GM21786 (cell line): ENCODE results near the gene CFAP61.

ENCODE experiments used
- ATAC-seq: cut with Tn5 transposase; IDR thresholded peaks from one replicate; pipeline ENCODE4 v1.9.1; 2021; ENCODE audit not compliant: unreplicated experiment

CFAP61 gene

DNA sequence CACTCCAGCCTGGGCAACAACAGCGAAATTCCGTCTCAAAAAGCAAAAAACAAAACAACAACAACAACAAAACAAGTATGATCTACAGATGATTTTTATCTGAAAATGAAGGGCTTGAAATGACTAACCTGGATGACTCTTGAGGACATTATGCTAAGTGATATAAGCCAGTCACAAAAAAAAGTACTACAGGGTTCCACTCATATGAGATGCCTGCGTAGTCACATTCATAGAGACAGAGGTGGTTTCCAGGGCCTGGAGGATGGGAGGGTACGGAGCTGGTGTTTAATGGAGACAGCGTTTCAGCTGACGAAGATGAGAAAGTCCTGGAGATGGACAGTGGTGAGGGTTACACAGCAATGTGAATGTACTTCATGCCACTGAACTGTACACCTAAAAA, 307.3 kb downstream of the CFAP61 start:
- ATAC-seq = no peak

DNA sequence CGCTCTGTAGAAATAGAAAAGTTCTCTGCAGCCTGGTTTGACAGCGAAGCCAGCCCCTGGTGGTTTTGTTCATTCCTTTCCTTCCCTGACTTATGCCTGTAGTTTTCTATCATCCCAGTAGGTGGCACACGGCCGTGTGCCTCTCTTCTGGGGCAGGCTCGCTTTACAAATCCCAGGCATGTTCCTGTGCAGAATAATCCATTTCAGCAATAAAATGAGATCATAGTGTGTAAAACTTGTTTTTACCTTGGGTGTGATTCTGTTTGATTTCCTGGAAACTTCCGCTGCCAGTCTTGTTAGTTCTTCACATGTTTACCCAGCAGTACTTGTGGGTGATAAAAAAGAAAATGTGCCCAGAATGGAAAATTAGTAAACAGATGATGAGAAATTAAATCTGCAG, 308.1 kb downstream of the CFAP61 start:
- peak; percentile 57 for ATAC-seq

DNA sequence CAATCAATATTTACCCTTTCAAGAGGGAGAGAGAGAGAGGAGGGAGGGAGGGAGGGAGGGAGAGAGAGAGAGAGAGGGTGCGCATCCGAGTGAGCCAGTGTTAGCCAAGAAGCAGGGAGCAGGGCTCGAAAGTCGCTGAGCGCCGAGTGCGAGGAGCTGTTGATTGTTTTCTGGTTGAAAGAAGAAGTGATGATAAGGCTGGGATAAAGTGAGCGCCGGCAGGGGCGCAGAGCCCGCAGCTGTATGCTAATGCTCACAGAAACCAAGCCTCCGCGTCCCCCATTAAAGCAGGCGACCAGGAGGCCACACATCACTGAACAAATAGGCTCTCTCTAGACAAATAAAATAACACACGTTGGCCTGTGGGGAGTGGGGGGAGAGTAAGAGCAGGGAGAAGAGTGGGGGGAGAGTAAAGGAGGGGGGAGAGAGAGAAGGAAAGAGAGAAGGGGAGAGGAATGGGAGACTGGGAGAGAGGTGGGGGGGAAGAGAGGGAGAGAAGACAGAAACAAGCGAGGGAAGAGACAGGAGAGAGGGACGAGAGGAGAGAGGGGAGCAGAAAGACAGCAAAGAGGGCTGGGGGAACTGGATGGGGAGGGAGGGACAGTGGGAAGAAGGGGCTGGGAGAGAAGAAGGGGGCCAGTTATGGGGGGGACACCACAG, 310.6 kb downstream of the CFAP61 start:
- ATAC-seq = no peak

- ATAC-seq = no peak
These were observed 311.1 kb downstream of the CFAP61 start for GRCh38 chr20:20363434-20363798.

DNA sequence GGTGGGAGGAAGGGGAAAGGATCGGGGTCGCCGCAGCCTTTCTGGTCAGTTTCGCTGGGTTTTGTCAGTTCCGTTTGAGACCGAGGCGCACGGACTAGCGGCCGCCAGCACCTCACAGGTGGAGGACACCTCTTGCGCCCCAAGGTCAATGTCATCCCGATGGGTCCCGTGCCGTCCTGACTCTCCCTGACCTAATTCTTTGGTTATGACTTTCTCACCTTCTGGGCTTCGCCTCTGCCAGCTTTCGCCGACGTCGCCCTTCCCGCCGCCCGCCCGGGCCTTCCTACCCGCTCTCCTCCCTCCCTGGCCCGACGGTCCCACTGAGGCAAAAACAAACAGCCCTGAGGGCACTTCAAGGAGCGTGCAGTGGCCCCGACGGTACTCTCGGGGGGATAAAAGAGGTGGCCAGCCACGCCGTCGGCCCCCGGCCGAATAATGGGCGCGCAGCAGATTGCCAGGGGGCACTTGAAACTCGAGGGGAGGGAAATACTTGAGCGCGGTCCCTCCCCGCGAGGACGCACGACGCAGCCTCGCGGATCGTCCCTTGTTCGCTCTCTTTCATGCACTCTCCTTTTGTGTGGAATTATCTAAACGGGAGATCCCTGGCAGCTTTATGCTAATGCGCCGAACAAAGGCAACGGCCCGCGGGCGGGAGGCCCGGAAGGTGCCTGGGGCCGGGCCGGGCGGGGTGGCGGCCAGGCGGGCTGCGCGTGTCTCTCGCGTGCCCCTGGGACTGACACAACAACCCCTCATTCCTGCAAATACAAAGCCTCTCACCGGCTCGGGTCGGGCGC, 311.7 kb downstream of the CFAP61 start:
- no peak for ATAC-seq

DNA sequence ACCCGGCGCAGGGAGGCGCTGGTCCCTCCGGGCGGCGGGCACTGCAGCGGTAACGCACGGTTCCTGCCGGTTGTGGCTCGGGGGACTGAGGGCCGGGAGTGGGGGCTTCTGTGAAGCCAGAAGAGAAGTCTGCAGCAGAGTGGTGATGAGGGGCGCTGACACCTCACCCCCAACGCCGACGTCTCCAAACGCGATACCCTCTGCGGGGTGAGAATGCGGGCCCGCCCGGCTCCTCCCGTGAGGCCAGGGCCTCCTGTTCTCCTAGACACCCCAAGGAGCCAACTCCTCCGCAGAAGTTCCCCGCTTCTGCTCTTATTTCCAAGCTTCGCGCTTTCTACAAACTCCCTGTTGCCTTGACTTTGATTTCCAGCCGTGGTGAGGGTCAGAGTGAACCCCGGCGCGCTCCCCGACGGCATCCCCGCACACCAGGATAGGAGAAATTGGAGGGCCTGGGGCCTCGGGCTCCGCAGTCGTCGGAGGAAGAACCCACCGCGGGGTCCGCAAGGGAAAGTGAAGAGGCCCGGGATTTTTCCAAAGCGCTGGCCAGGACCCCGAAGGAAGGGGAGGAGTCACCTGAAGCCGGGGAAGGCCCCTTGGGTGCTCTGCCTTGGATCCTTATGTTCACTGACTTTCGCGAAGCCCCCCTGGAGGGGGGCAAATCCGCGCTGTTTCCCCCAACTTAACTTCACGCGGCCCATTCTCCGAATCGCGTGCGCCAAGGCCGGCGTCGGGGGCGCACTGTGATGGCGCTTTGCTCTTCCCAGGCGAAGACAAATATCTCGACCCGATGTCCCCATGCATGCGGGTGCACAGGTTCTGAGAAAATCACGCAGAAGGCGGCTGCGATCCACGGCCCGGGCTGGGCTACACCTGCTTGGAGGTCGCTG, 312.5 kb downstream of the CFAP61 start:
- no peak for ATAC-seq

- no peak for ATAC-seq
These were observed 313.3 kb downstream of the CFAP61 start for GRCh38 chr20:20365480-20366161.

DNA sequence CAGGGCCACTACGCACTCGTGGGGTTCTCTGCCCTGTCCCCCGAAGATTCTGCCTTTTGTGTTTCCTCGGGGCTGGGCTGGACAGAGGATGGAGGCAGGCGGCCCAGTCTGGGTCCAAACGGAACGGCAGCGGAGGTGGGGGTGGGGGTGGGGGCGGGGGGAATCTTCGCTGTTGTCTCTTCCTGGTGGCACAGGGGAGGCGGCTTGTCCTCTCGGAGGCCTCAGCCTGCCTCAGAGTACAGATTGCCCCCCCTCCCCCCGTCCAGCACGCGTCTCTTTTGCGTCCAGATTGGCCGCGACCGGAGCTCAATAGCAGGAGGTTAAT, 314.2 kb downstream of the CFAP61 start:
- no peak for ATAC-seq

DNA sequence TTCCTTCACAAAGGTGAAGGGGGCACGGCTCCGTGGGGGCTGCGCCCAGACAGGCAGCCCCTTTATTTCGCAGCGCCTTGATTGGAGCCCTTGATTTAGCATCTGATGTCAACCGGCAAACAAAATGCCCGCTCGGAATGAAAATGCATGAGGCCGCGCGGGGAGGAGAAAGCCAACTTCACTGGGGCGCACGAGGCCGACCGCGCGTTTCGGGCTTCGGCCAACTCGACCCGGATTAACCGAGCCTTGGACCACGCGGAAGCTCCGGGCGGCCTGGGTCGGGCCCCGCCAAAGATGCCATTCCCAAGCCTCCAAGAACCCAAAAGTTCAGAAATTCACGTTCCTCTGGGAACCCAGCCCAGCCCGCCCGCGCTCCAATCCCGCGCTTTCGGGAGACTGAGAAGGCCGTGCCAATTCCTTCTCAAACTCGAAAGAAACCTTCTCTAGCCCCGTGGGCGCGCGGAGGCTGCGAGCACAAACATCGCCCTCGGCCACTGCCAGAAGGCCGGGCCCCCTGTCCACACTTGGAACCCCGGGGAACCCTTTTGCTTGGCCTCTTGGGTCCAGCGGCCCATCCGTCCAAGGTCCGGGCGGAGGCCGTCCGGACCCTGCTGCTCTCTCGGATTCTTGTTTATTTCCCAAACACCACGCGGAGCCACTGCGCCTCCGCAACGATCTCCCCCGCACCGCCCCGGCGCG, 314.7 kb downstream of the CFAP61 start:
- ATAC-seq = no peak

DNA sequence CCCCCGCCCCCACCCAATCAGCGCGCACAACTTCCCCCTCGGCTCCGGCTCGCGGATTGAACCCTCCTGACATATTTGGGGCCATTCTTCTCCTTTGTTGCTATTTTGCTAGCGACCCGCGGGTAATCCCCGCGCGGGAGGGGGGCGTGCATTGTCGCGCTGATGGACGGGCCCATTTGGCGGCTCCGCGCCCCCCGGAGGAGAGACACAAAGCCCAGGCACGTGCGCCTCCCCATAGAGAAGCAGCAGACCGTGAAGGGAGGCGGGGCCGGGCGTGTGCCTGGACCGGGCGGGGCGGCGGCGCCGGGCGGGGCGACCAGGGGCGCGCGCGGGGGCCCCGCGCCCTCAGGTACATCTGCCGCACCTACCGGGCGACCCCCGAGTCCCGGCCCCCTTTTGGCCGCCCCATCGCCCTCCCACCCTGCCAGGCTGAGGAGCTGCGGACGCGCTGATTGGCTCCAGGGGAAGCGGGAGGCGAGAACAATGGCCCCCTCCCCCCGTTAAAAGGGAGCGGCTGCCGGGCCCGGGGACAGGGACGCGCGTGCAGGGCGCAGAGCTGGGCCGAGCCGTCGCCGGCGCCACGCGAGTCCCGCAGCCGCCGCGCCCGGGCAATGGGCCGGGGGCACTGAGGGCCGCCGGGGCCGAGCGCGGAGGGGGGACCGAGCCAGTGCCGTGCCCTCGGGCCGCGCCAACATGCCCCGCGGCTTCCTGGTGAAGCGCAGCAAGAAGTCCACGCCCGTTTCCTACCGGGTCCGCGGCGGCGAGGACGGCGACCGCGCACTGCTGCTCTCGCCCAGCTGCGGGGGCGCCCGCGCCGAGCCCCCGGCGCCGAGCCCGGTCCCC, 315.5 kb downstream of the CFAP61 start, which contains the start of gene INSM1:
INSM1 (plus strand) TSS at position 530 of the 843 bp plus-strand sequence; CDS start at position 694, 164 bp downstream.
- no peak for ATAC-seq

DNA sequence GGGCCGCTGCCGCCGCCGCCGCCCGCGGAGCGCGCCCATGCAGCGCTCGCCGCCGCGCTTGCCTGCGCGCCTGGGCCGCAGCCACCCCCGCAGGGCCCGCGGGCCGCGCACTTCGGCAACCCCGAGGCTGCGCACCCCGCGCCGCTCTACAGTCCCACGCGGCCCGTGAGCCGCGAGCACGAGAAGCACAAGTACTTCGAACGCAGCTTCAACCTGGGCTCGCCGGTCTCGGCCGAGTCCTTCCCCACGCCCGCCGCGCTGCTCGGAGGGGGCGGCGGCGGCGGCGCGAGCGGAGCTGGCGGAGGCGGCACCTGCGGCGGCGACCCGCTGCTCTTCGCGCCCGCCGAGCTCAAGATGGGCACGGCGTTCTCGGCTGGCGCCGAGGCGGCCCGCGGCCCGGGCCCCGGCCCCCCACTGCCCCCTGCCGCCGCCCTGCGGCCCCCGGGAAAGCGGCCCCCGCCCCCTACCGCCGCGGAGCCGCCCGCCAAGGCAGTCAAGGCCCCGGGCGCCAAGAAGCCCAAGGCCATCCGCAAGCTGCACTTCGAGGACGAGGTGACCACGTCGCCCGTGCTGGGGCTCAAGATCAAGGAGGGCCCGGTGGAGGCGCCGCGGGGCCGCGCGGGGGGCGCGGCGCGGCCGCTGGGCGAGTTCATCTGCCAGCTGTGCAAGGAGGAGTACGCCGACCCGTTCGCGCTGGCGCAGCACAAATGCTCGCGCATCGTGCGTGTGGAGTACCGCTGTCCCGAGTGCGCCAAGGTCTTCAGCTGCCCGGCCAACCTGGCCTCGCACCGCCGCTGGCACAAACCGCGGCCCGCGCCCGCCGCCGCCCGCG, 316.3 kb downstream of the CFAP61 start:
- ATAC-seq = no peak

- ATAC-seq = no peak
These were observed 317.1 kb downstream of the CFAP61 start for GRCh38 chr20:20369250-20370093.

- no peak for ATAC-seq
These were observed 317.8 kb downstream of the CFAP61 start for GRCh38 chr20:20370094-20370575.

- no peak for ATAC-seq
These were observed 318.8 kb downstream of the CFAP61 start for GRCh38 chr20:20371083-20371482.

DNA sequence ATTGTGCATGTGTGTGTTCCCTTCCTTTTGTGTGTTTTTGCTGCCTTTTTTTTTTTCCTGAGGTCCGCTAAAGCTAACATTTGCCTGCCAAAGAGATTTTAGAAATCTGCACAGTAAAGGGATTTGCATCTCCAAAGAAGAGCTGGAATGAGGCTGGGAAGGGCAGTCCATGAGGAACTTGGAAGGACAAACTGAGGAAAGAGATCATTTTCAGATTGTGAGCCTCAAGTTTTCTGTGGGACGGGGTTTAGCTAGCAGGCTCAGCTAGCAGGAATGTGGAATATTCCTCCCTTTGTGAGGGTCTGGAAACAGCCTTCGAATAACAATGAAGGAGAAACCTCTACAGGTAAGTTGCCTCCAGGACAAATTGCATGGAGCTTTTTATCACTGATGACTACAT, 319.3 kb downstream of the CFAP61 start:
- no peak for ATAC-seq

- ATAC-seq = no peak
These were observed 320.8 kb downstream of the CFAP61 start for GRCh38 chr20:20373091-20373571.

DNA sequence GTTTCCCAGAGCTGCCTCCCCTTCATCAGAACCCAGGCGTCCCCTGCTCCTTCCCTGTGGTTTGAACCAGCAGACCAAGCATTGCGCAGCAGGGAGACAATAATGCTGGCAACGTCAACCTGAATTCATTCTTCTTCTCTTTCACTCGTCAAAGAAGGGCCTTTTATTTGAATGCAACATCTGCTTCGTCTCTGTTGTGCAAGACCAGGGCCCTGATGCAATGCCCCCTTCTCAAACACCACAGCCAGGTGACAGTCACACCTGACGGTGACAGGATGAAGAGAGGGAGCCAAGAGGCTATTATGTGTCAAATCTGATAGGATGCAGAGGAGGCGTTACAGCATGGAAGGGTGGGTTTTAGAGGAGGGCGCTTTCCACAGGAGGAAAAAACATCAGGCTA, 323.5 kb downstream of the CFAP61 start:
- no peak for ATAC-seq

- ATAC-seq = no peak
These were observed 333.9 kb downstream of the CFAP61 start for GRCh38 chr20:20386192-20386591.
